GM21737 (cell line): ENCODE measurements around the gene BEST1.

ENCODE experiments used
- ATAC-seq: cut with Tn5 transposase; IDR thresholded peaks from one replicate; pipeline ENCODE4 v1.9.1; 2021; ENCODE audit warnings: mild to moderate bottlenecking, moderate library complexity; ENCODE audit not compliant: unreplicated experiment

BEST1 gene

GRCh38 chr11:62012832-62013461 lies 62.8 kb downstream of the BEST1 start:
- no peak for ATAC-seq
